ENCODE data around the gene DENND1B.
"Not testable (repeated sequence)": the region's sequence is repeated elsewhere in the genome, so short reads cannot be mapped to it uniquely, and the experiment has no call there.

Gene DENND1B

DNA sequence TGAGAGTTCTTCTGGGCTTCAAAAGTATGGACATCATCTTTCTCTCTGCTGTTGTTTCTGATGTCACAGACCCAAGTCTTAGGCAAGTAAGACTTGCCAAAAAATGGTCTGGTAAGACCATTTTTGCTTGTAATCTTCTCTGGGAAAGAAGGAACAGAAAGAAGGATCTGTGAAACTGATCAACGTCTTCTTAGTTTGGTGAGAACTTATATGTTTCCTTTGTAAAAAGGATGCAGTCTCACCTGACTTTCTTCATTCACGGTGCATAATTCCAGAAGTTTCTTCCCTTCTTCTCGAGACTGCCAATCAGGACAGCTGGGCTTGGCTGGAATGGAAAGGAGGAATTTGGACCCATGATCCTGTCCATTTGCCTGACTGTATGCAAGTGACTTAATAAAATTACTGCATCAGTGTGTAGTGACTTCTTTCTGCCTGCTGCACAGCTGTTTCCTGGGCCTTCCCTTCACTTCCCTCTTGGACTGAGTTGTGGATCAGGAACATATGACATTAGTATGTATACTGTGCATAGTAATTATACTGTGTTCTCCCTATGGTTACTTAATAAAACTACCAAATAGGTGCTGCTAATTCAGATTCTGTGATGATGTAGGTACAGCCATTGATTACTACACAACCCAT, 7.6 kb upstream of the DENND1B start:
- DNase-seq: no peak

DNA sequence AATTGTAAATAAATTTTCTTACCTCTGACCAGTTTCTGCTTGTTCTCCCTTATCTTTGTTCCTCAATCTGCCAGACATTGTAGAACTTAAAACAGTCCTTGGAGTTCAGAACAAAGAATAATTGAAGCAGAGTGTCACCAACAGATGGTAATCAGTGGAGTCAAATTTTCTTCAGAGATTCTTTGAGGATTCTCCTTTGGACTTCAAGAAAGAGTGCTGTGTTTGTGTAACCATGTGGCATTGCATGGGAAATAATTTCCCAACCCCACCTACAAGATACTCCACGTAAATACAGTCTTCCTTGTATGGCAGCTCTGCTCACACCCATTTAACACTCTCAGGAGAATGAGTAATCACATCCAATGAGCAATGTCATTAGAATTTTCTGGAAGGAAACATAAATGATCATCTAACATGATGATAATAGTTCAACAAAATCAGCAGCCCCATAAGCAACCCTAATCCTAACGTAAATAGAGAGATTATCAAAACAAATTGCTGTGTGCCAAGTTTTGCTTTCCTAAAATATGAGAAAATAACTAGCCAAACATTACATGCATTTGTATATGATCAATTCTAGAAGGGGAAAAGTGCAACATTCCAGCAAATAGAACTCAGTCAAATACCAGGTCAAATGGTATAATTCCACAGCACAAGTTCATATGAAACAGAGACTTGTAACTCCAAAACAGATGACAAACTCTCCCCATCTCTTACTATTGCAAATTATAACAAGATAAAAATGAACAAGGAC, 6.9 kb upstream of the DENND1B start:
- DNase-seq: no peak

DNA sequence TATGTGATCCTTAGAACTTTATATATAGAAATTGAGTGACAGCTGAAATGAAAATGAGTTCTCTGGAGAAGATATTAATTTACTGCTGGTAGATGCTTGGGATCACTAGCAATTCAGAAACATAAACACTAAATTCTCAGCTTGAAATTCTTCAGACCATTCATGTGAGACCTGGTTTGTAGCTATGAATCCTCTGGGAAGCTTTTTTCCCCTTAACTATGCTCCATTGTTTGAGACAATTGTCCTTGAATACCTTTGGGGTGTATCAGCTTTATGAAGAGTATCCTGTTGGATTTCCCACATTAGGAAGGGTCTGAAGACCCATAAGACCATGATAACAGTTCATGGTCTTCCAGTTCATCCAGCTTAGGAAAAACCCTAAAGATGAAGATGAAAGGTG, 4.6 kb upstream of the DENND1B start:
- no peak for DNase-seq

DNA sequence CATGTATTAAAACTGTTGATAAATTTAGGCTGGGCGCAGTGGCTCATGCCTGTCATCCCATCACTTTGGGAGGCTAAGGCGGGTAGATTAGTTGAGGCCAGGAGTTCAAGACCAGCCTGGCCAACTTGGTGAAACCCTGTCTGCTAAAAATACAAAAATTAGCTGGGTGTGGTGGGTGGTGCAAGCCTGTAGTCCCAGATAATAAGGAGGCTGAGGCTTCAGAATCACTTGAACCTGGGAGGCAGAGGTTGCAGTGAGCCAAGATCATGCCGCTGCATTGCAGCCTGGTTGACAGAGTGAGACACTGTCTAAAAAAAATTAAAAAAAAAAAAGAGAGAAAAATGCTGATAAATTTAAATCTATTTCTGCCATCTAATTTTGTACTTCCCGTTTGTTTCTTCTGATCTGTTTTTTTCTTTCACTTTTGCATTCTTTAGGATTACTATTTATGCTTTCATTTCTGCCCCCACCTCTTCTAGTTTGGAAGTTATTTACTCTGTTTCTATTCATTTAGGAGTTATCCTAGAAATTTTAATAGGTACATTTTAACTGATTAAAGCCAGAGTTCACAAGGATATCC, 3.2 kb upstream of the DENND1B start:
- DNase-seq: no peak

DNA sequence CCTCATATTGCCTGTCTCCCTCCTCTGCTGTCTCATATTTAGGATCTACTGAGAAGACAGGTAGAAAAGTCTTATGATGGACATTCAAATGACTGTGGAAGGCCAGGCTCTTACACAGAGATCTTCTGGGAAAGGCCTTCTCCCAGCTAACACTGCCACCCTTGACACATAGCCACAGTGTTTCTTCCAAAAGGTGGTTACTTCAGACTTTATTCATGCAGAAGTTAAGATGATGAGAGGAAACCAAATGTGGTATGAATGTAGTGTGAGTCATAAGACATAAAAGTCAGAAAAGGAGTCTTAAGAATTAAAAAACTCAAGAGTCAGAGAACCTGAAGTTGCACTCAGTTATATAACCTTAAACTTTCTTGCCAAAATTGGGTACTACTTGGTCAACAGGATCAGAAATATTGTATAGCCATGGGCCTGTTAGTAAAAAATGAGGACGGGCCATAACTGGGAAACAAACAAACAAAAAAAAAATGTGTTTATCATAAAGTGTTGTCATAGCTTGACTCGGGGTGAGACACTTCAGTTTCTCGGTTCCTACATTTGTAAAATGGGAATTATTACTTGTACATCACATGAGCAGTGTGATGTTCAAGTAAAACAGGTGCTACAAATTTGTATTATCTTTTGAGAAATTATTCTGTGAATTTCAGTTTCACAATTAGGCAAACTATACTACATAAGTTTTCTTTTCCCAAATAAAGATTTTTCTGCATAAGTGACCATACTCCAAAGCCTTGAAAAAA, 1.2 kb upstream of the DENND1B start:
- DNase-seq: no peak

DNA sequence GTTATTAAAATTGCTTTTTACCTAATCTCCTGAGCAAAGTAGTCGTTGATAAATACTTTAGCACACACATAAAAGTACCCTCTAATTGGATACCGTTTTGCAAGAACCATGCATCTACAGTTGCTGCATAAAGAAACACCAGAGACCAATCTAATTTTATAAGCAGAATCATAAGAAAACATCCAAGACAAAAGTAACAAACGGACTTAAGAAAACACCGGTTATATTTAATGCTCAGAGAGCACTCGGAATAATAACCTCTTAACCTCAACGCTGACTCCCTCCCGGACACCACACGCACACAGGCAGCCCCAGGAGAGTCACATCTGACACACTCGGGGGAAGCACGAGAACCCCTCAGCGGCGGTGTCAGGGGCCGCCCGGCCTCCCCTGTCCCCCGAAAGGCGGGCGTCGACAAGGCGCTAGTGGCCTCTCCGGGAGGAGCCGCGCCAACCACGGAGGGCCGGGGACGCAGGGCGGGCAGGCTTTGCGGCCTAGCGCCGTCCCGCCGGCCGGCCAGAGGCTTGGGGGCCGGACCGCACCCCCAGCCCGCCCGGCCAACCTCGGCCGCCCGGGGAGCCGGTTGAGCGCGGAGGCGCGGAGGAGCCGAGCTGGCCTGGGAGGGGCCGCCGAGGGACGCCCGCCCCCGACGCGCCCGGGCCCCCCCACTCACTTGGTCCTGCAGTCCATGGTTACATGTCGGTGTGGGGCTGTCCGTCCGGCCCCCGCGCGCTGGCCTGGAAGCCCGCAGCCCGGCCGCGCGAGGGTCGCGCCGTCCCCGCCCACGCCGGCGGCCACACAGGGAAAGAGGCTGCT, 606 bp downstream of the DENND1B start:
- DNase-seq: peak; percentile 26

DNA sequence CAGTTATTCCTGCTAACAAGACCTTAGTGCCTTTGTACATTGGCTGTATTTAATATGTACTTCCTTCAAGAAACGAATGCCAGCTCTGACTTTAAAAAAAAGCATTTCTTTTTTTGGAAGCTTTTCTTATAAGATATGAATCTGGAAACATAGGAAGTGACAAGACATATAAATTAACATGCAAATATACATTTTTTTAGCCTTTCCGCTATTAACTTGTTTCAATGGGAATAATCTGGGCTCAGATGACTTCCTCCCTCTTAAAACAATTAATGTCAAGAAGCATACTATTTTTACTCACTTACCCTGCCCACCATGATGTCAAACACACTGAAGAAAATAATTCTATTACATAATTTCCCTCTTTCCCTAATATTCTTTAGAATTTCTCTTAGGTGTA, 1.4 kb downstream of the DENND1B start:
- DNase-seq: no peak

DNA sequence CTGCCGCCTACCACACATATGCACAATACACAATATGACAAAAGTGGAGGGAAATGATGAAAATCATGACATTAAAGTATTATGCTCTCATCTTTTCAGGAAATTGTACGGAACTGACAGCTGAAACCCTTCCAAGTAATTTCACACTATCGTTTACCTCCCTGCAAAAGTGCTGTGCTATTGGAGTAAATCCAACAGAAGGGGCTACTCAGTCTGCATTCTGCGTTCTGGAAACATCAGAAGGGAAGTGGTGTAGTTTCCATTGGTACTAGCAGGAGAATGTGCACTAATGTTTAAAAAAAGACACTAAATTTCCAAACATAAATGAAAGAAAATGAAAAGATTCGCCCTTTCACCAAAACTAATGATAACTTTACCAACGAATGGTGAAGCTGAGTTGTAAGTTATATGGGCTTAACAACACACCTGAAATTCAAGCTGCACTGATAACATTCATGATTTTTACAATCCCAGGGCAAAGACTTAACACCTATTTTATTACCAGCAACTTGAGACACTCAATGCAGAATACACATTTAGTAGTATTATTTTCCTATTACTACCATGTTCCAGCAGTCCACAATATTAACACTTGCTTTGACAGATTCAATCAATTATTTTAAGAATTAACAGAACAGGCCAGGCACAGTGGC, 3.2 kb downstream of the DENND1B start:
- no peak for DNase-seq

DNA sequence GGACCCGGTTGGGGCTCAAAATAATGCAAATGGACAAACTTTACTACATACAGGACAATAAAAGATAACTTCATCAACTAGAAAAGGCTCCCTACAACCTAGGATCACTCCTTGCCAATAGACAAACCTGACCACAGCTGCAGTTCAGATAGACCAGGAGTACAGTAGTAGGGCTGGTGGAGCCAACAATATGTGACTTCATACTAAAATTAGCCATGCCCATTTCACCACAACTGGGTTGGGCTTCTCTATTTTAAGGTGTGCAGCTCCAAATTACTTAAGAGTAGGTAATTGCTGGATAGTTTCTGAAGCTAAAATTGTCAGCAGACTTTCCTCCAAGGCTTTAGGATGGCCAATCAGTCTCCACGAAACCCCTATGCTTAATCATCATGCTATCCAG, 3.9 kb downstream of the DENND1B start:
- DNase-seq: no peak

DNA sequence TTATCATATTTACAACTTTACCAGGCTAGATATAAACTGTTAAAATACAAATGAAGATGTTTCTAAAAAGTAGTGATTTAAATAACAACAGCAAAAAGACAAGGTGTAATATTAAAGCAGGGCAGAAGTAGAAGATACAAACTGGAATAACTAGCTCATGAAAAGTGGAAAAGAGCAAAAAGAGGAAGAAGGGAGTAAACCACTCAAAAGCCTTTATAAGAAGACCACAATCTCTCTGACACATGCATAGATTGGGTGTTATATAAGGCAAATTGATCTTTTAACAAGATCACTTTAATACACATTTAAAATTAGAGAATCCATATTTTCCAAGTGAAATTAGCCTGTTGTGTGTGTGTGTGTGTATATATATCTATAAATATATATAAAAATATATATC, 5.0 kb downstream of the DENND1B start:
- no peak for DNase-seq

DNA sequence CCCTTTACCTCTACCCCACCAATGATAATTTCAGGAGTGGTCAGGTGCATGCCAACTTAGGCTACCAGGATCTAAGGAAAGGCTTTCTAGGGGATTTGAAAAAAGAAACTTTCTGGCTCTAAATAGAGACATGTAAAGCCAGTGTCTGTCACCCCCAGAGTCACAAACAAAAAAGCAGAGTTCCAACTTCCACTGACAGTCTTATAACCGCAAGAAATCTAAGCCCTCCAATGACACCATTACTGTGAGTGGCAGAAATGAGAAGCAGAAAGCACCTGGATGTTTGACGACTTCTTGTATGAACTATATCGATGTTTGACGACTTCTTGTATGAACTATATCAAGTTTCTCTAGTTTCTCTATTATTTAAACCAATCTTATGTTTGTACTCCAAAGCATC, 6.0 kb downstream of the DENND1B start:
- no peak for DNase-seq

DNA sequence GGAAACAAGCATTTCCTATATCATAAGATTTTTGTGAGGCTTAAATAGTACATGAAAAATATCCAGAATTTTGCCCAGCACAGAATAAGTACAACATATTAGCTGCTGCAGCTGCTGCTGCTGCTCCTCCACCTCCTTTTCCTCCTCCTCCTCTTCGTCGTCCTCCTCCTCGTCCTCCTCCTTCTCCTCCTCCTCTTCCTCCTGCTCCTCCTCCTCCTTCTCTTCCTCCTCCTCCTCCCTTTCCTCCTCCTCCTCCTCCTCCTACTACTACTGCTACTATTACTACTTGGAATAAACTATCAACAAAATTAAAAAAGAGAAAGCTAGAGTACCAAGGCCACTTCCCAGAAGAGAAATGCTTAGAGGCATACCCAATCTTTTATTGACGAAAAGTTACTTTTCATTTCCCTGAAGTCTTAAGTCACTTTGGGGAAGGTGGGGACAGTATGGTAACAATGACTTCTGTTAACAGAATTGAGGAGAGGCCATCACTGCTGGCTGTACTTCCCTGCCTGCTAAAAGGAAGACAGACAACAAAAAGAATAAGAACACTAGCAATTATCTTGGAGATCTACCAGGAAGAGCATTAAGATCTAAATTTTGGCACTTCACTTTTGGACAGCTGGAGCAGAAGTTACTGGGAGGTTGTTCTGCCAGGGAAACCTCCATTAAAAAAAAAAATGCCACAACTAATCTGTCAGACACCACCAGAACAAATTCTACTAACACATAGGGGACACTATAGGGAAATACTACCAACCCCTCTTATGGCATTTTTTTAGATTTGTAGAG, 7.1 kb downstream of the DENND1B start:
- DNase-seq: no peak

DNA sequence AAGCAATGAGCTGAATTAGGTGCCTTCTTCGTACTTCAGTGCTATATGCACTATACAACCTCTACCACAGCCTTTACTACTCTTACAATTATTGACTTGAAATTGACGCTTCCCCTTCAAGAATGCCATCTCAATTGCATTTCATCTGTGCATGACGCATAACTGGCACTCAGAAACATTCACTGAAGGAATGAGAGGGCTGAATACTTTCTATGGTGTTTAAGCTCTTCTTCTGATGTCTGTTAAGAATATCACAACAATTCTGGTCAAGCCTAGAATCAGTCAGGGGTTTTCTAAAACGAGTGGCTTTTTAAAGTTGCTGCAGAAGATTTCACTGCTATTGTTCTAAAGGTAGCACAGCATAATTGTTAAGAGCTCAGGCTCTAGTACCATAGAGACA, 11.5 kb downstream of the DENND1B start:
- no peak for DNase-seq

DNA sequence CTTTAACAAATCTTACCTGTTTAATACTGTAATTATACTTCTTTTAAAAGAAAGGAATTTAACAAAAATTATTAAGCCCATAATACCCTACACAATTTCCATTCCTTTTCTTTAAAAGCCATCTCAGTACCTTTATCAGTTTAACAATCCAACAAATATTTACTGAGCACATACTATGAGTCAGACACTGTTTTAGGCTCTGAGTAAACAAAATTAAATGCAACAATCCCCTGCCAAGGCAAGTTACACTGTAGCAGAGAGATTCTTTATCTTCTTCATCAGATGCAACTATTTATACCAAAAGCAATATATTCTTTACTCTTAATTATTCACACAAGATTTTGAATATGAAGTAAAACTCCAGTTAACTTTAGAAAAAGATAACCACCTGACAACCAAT, 12.0 kb downstream of the DENND1B start:
- DNase-seq: no peak

DNA sequence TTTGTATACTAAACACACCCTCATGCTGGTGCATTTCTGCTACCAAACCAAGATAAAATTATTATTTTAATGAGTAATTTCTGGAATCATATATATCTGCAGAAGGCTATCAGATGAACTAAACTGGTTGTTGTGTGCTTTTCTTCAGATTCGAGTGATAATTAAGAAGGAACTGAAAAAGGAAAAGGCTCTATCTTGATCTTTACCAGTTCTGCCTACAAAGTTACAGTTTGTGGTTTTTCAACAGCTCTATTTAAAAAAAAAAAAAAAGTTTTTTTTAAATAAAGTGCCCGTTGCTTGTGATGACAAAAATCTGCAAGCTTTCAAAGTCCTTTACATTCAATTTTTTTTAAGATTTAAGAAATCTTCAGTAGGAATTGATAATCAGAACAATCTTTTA, 13.6 kb downstream of the DENND1B start:
- DNase-seq: no peak

DNA sequence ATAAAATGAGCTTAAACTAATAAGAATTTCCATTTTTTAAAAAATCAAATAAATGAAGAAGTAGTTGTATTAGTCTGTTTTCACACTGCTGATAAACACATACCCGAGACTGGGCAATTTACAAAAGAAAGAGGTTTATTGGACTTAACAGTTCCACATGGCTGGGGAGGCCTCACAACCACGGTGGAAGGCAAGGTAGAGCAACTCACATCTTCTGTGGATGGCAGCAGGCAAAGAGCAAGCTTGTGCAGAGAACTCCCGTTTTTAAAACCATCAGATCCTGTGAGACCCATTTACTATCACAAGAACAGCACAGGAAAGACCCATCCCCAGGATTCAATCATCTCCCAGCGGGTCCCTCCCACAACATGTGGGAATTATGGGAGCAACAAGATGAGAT, 19.7 kb downstream of the DENND1B start:
- not testable (repeated sequence) for DNase-seq

DNA sequence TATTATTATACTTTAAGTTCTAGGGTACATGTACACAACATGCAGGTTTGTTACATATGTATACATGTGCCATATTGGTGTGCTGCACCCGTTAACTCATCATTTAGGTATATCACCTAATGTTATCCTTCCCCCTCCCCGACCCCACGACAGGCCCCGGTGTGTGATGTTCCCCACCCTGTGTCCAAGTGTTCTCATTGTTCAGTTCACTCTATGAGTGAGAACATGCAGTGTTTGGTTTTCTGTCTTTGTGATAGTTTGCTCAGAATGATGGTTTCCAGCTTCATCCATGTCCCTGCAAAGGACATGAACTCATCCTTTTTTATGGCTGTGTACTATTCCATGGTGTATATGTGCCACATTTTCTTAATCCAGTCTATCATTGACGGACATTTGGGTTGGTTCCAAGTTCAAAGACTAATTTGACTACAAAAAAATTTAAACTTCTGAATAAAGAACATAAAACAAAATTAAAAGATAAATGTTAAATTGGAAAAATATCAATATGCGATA, 22.6 kb downstream of the DENND1B start:
- not testable (repeated sequence) for DNase-seq

DNA sequence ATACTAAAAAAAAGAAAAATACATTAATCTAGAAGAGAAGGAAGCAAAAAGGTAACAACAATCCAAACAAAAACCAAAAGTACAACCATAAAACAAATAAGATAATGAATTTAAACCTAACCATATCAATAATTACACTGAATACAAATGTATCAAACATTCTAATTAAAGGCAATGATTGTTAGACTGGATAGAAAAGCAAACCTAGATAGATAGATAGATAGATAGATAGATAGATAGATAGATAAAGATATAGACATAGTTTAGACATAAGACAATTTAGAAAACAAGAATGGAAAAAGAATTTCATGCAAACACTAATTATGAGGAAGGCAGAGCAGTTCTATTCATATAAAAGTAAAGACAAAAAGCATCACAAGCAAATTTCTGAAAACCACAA, 24.9 kb downstream of the DENND1B start:
- DNase-seq: no peak

DNA sequence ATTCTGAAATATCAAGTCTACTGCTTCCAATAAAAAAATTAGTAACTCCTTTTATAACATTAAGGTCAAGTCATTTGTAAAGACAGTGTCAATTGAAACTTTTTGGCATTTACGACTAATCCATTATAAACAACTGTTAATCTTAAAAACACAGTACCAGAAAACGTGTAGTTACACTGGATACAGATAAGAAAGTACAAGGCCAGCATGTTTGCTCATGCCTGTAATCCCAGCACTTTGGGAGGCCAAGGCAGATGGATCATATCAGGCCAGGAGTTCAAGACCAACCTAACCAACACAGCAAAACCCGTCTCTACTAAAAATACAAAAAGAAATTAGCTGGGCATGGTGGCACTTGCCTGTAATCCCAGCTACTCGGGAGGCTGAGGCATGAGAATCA, 29.4 kb downstream of the DENND1B start:
- DNase-seq: no peak

DNA sequence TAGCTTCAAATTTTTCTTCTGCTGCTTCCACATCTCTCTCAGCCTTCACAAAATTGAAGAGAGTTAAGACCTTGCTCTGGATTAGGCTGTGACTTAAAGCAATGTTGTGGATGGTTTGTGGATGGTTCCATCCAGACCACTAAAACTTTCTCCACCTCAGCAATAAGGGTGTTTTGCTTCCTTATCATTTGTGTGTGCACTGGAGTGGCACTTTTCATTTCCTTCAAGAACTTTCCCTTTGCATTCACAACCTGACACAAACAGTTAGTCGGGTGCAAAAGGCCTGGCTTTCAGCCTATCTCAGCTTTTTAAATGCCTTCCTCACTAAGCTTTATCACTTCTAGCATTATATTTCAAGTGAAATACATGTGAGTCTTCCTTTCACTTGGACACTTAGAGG, 30.3 kb downstream of the DENND1B start:
- DNase-seq: no peak

DNA sequence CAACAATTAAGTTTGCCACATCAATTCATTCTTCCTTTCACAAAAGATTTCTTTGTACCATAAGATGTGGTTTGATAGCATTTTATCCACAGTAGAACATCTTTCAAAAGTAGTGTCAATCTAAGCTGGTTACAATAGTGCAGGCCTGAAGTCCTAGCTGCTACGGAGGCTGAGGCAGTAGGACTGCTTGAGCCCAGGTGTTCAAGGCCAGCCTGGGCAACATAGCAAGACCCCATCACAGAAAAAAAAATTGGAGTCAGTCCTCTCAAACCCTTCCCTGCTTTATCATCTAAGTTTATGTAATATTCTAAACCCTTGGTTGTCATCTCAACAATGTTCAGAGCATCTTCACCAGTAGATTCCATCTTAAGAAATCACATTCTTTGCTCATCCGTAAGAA, 31.7 kb downstream of the DENND1B start:
- no peak for DNase-seq

All from T-helper 9 cell (primary cell).